ENCODE data around the gene ASTL.

ASTL gene

GRCh38 chr2:96150007-96150640 lies 11.8 kb upstream of the ASTL start:
- no peak for DNase-seq (ENCODE audit: low read depth)
- H3K4me3 ChIP-seq (ENCODE audit: low read length): no peak overlapping the region
- TF ChIP-seq CTCF (IDR thresholded peaks at IDR 0.05; ENCODE audit: insufficient read depth, low read depth, low read length, missing control alignments): no peak

GRCh38 chr2:96148410-96149217 lies 10.3 kb upstream of the ASTL start:
- no peak for TF ChIP-seq CTCF (IDR thresholded peaks at IDR 0.05; ENCODE audit: insufficient read depth, low read depth, low read length, missing control alignments)
- peak; percentile 87 for DNase-seq (ENCODE audit: low read depth)
- H3K4me3 ChIP-seq (ENCODE audit: low read length): no peak overlapping the region

GRCh38 chr2:96147593-96148201 lies 9.4 kb upstream of the ASTL start:
- no peak for TF ChIP-seq CTCF (IDR thresholded peaks at IDR 0.05; ENCODE audit: insufficient read depth, low read depth, low read length, missing control alignments)
- H3K4me3 ChIP-seq (ENCODE audit: low read length): no peak overlapping the region
- DNase-seq (ENCODE audit: low read depth): no peak

- no peak for TF ChIP-seq CTCF (IDR thresholded peaks at IDR 0.05; ENCODE audit: insufficient read depth, low read depth, low read length, missing control alignments)
- no peak overlapping the region for H3K4me3 ChIP-seq (ENCODE audit: low read length)
- no peak for DNase-seq (ENCODE audit: low read depth)
Measured at GRCh38 chr2:96146881-96147592, 8.7 kb upstream of the ASTL start.

GRCh38 chr2:96146153-96146880 lies 8.0 kb upstream of the ASTL start:
- DNase-seq (ENCODE audit: low read depth): peak; percentile 22

More at GRCh38 chr2:96146153-96146880, 8.0 kb upstream of the ASTL start:
- H3K4me3 ChIP-seq (ENCODE audit: low read length): no peak overlapping the region
- TF ChIP-seq CTCF (IDR thresholded peaks at IDR 0.05; ENCODE audit: insufficient read depth, low read depth, low read length, missing control alignments): no peak
